HG03575 (cell line): ENCODE data around the gene SCUBE1.

Experiments
- ATAC-seq: cut with Tn5 transposase; IDR thresholded peaks from one replicate; pipeline ENCODE4 v1.9.1; 2021; ENCODE audit not compliant: unreplicated experiment, insufficient number of reproducible peaks, low FRiP score; ENCODE audit errors: extremely low read depth

Gene SCUBE1

GRCh38 chr22:43212434-43212952 lies 130.7 kb downstream of the SCUBE1 start:
- ATAC-seq = no peak

GRCh38 chr22:43211941-43212433 lies 131.2 kb downstream of the SCUBE1 start:
- ATAC-seq = no peak

GRCh38 chr22:43210631-43211515 lies 132.3 kb downstream of the SCUBE1 start:
- ATAC-seq = no peak

- no peak for ATAC-seq
Observed at GRCh38 chr22:43209971-43210370, 133.2 kb downstream of the SCUBE1 start.

- no peak for ATAC-seq
Observed at GRCh38 chr22:43209523-43209890, 133.7 kb downstream of the SCUBE1 start.

GRCh38 chr22:43208703-43209522 lies 134.3 kb downstream of the SCUBE1 start:
- no peak for ATAC-seq

GRCh38 chr22:43207849-43208702 lies 135.1 kb downstream of the SCUBE1 start:
- ATAC-seq = no peak

- no peak for ATAC-seq
Observed at GRCh38 chr22:43207386-43207785, 135.8 kb downstream of the SCUBE1 start.

GRCh38 chr22:43206509-43207161 lies 136.5 kb downstream of the SCUBE1 start:
- no peak for ATAC-seq

GRCh38 chr22:43205748-43206508 lies 137.2 kb downstream of the SCUBE1 start:
- no peak for ATAC-seq

- ATAC-seq = no peak
Observed at GRCh38 chr22:43205261-43205691, 137.9 kb downstream of the SCUBE1 start.

- no peak for ATAC-seq
Observed at GRCh38 chr22:43203471-43203981, 139.6 kb downstream of the SCUBE1 start.

- ATAC-seq = no peak
Observed at GRCh38 chr22:43202756-43203410, 140.3 kb downstream of the SCUBE1 start.

GRCh38 chr22:43202326-43202725 lies 140.8 kb downstream of the SCUBE1 start:
- no peak for ATAC-seq

GRCh38 chr22:43201486-43202219 lies 141.5 kb downstream of the SCUBE1 start:
- ATAC-seq = no peak

- ATAC-seq = no peak
Observed at GRCh38 chr22:43200555-43200954, 142.6 kb downstream of the SCUBE1 start.
